SK-N-SH treated with all-trans-retinoic acid at 6 μM for 48 hours (cell line): ENCODE measurements around the gene DENND6A.

Source experiments
- ATAC-seq: fragments of 200-7000 bp; cut with Tn5 transposase; 3 replicates; pipeline ENCODE4 v1.9.1; 2020; ENCODE audit warnings: mild to moderate bottlenecking, moderate library complexity
- ARNTL ChIP-seq: fragments of 450-650 bp; formaldehyde crosslinking; IDR thresholded peaks from 2 replicates; pipeline ENCODE4 v1.5.0; 2020; ENCODE audit warnings: low read depth, mild to moderate bottlenecking, moderate library complexity, borderline replicate concordance
- BACH2 ChIP-seq: fragments of 250-450 bp; sonication (Bioruptor Pico); IDR thresholded peaks from 2 replicates; pipeline ENCODE4 v1.9.0; 2021; ENCODE audit warnings: mild to moderate bottlenecking, borderline replicate concordance
- CSDC2 ChIP-seq: fragments of 250-450 bp; sonication (Bioruptor Pico); IDR thresholded peaks from 2 replicates; pipeline ENCODE4 v1.5.0; 2020; ENCODE audit warnings: mild to moderate bottlenecking, moderate library complexity
- ESRRG ChIP-seq: fragments of 250-450 bp; sonication (Bioruptor Pico); IDR thresholded peaks from 2 replicates; pipeline ENCODE4 v1.6.1; 2021; ENCODE audit warnings: mild to moderate bottlenecking
- GLIS3 ChIP-seq: fragments of 250-450 bp; sonication (Bioruptor Pico); IDR thresholded peaks from 2 replicates; pipeline ENCODE4 v1.5.0; 2020; ENCODE audit warnings: mild to moderate bottlenecking, moderate library complexity
- ISL1 ChIP-seq: fragments of 250-450 bp; sonication (Bioruptor Pico); IDR thresholded peaks from 2 replicates; pipeline ENCODE4 v2.1.2; 2022; ENCODE audit warnings: mild to moderate bottlenecking, moderate library complexity
- OSR1 ChIP-seq: fragments of 250-450 bp; sonication (Bioruptor Pico); IDR thresholded peaks from 2 replicates; pipeline ENCODE4 v1.8.0; 2022; ENCODE audit warnings: moderate library complexity, mild to moderate bottlenecking, inconsistent platforms
- POU6F1 ChIP-seq: fragments of 250-450 bp; sonication (Bioruptor Pico); IDR thresholded peaks from 2 replicates; pipeline ENCODE4 v1.8.0; 2021; ENCODE audit warnings: low read depth, mild to moderate bottlenecking, moderate library complexity, borderline replicate concordance
- PPARA ChIP-seq: fragments of 250-450 bp; sonication (Bioruptor Pico); IDR thresholded peaks from 2 replicates; pipeline ENCODE4 v1.5.0; 2020; ENCODE audit warnings: mild to moderate bottlenecking, borderline replicate concordance
- RARB ChIP-seq: fragments of 250-450 bp; sonication (Bioruptor Pico); IDR thresholded peaks from 2 replicates; pipeline ENCODE4 v1.8.0; 2021; ENCODE audit warnings: mild to moderate bottlenecking, moderate library complexity
- SNAI2 ChIP-seq: fragments of 250-450 bp; sonication (Bioruptor Pico); IDR thresholded peaks from 2 replicates; pipeline ENCODE4 v1.5.0; 2020; ENCODE audit warnings: mild to moderate bottlenecking, moderate library complexity
- TCF4 ChIP-seq: fragments of 250-450 bp; sonication (Bioruptor Pico); IDR thresholded peaks from 2 replicates; pipeline ENCODE4 v1.8.0; 2021; ENCODE audit warnings: mild to moderate bottlenecking, moderate library complexity, borderline replicate concordance
- TOX ChIP-seq: fragments of 250-450 bp; sonication (Bioruptor Pico); IDR thresholded peaks from 2 replicates; pipeline ENCODE4 v1.8.0; 2021; ENCODE audit warnings: mild to moderate bottlenecking, moderate library complexity, borderline replicate concordance
- ZC3H10 ChIP-seq: fragments of 250-450 bp; sonication (Bioruptor Pico); IDR thresholded peaks from 2 replicates; pipeline ENCODE4 v1.5.1; 2021; ENCODE audit warnings: mild to moderate bottlenecking, moderate library complexity
- ZFP30 ChIP-seq: fragments of 450-650 bp; formaldehyde crosslinking; IDR thresholded peaks from 2 replicates; pipeline ENCODE4 v1.5.0; 2022; ENCODE audit warnings: mild to moderate bottlenecking, moderate library complexity
- ZNF565 ChIP-seq: fragments of 450-650 bp; formaldehyde crosslinking; conservative IDR thresholded peaks from 2 replicates; pipeline ENCODE4 v1.5.0; 2020; ENCODE audit warnings: low read depth, mild to moderate bottlenecking, moderate library complexity
- ZNF70 ChIP-seq: fragments of 450-650 bp; formaldehyde crosslinking; IDR thresholded peaks from 2 replicates; pipeline ENCODE4 v1.5.0; 2020; ENCODE audit warnings: mild to moderate bottlenecking, moderate library complexity
- ZNF8 ChIP-seq: fragments of 450-650 bp; formaldehyde crosslinking; IDR thresholded peaks from 2 replicates; pipeline ENCODE4 v1.5.0; 2020; ENCODE audit warnings: mild to moderate bottlenecking, moderate library complexity
- TF ChIP-seq, protein P1 (sequence below): fragments of 250-450 bp; sonication (Bioruptor Pico); IDR thresholded peaks from 2 replicates; pipeline ENCODE4 v1.5.0; 2020; ENCODE audit warnings: mild to moderate bottlenecking, moderate library complexity
- TF ChIP-seq, protein P2 (sequence below): fragments of 250-450 bp; sonication (Bioruptor Pico); IDR thresholded peaks from 2 replicates; pipeline ENCODE4 v1.8.0; 2020; ENCODE audit warnings: mild to moderate bottlenecking, moderate library complexity, borderline replicate concordance
- TF ChIP-seq, protein P3 (sequence below): fragments of 250-450 bp; sonication (Bioruptor Pico); IDR thresholded peaks from 2 replicates; pipeline ENCODE4 v1.5.1; 2021; ENCODE audit warnings: mild to moderate bottlenecking, moderate library complexity

The DENND6A gene

GRCh38 chr3:57729334-57730045, 36.6 kb upstream of the DENND6A start:
- TF ChIP-seq RARB (CRISPR knock-in tag) (no peak), ARNTL (no peak), CSDC2 (no peak), TOX (no peak), OSR1 (CRISPR knock-in tag) (no peak), ZFP30 (no peak), ISL1 (CRISPR knock-in tag) (no peak), ZNF8 (no peak), ESRRG (CRISPR knock-in tag) (no peak), BACH2 (CRISPR knock-in tag) (no peak), TCF4 (CRISPR knock-in tag) (no peak), POU6F1 (no peak), ZNF565 (CRISPR knock-in tag) (no peak), ZNF70 (no peak), SNAI2 (CRISPR knock-in tag) (no peak)
- TF ChIP-seq, protein P1, sequence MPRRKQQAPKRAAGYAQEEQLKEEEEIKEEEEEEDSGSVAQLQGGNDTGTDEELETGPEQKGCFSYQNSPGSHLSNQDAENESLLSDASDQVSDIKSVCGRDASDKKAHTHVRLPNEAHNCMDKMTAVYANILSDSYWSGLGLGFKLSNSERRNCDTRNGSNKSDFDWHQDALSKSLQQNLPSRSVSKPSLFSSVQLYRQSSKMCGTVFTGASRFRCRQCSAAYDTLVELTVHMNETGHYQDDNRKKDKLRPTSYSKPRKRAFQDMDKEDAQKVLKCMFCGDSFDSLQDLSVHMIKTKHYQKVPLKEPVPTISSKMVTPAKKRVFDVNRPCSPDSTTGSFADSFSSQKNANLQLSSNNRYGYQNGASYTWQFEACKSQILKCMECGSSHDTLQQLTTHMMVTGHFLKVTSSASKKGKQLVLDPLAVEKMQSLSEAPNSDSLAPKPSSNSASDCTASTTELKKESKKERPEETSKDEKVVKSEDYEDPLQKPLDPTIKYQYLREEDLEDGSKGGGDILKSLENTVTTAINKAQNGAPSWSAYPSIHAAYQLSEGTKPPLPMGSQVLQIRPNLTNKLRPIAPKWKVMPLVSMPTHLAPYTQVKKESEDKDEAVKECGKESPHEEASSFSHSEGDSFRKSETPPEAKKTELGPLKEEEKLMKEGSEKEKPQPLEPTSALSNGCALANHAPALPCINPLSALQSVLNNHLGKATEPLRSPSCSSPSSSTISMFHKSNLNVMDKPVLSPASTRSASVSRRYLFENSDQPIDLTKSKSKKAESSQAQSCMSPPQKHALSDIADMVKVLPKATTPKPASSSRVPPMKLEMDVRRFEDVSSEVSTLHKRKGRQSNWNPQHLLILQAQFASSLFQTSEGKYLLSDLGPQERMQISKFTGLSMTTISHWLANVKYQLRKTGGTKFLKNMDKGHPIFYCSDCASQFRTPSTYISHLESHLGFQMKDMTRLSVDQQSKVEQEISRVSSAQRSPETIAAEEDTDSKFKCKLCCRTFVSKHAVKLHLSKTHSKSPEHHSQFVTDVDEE (CRISPR knock-in tag), result no peak
- no peak for ATAC-seq

GRCh38 chr3:57727106-57727505, 34.2 kb upstream of the DENND6A start:
- no peak for TF ChIP-seq ESRRG (CRISPR knock-in tag)
- no peak for TF ChIP-seq OSR1 (CRISPR knock-in tag)
- no peak for TF ChIP-seq ZNF70
- TF ChIP-seq ZFP30, result no peak
- TF ChIP-seq, protein P2, sequence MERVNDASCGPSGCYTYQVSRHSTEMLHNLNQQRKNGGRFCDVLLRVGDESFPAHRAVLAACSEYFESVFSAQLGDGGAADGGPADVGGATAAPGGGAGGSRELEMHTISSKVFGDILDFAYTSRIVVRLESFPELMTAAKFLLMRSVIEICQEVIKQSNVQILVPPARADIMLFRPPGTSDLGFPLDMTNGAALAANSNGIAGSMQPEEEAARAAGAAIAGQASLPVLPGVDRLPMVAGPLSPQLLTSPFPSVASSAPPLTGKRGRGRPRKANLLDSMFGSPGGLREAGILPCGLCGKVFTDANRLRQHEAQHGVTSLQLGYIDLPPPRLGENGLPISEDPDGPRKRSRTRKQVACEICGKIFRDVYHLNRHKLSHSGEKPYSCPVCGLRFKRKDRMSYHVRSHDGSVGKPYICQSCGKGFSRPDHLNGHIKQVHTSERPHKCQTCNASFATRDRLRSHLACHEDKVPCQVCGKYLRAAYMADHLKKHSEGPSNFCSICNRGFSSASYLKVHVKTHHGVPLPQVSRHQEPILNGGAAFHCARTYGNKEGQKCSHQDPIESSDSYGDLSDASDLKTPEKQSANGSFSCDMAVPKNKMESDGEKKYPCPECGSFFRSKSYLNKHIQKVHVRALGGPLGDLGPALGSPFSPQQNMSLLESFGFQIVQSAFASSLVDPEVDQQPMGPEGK (CRISPR knock-in tag), result no peak
- no peak for TF ChIP-seq CSDC2
- TF ChIP-seq, protein P1 (CRISPR knock-in tag), result no peak
- TF ChIP-seq ZNF565 (CRISPR knock-in tag), result no peak
- no peak for TF ChIP-seq PPARA (CRISPR knock-in tag)
- no peak for TF ChIP-seq TOX
- no peak for TF ChIP-seq ZC3H10 (CRISPR knock-in tag)
- TF ChIP-seq TCF4 (CRISPR knock-in tag), result no peak
- TF ChIP-seq ZNF8, result no peak
- no peak for TF ChIP-seq ISL1 (CRISPR knock-in tag)
- TF ChIP-seq, protein P3, sequence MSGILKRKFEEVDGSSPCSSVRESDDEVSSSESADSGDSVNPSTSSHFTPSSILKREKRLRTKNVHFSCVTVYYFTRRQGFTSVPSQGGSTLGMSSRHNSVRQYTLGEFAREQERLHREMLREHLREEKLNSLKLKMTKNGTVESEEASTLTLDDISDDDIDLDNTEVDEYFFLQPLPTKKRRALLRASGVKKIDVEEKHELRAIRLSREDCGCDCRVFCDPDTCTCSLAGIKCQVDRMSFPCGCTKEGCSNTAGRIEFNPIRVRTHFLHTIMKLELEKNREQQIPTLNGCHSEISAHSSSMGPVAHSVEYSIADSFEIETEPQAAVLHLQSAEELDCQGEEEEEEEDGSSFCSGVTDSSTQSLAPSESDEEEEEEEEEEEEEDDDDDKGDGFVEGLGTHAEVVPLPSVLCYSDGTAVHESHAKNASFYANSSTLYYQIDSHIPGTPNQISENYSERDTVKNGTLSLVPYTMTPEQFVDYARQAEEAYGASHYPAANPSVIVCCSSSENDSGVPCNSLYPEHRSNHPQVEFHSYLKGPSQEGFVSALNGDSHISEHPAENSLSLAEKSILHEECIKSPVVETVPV (CRISPR knock-in tag), result no peak
- TF ChIP-seq ARNTL, result no peak
- no peak for TF ChIP-seq POU6F1
- no peak for TF ChIP-seq RARB (CRISPR knock-in tag)
- no peak for TF ChIP-seq SNAI2 (CRISPR knock-in tag)
- no peak for TF ChIP-seq GLIS3 (CRISPR knock-in tag)
- TF ChIP-seq, all 23 proteins: peak for 0
- ATAC-seq, result no peak
